Lower leg skin (tissue), 3 donors: ENCODE results near the gene NES.

Experiments
- POLR2A ChIP-seq, 2 donors: fragments of 450-650 bp; IDR thresholded peaks; one replicate each; pipeline ENCODE4 v1.6.1; 2016 to 2017; ENCODE audit warnings: antibody characterized with exemption in 2 of 2, mild to moderate bottlenecking in 1 of 2, moderate library complexity in 1 of 2
- TF ChIP-seq, protein P1 (sequence below), 3 donors: fragments of 450-650 bp; IDR thresholded peaks; one replicate each; pipeline ENCODE4 v1.5.1; 2016; ENCODE audit warnings: antibody characterized with exemption in 3 of 3, mild to moderate bottlenecking in 3 of 3, moderate library complexity in 2 of 3

GRCh38 chr1:156667968-156668709, 9.1 kb downstream of the NES start:
- TF ChIP-seq POLR2A (IDR thresholded peaks at IDR 0.05) = no peak
- TF ChIP-seq, protein P1, sequence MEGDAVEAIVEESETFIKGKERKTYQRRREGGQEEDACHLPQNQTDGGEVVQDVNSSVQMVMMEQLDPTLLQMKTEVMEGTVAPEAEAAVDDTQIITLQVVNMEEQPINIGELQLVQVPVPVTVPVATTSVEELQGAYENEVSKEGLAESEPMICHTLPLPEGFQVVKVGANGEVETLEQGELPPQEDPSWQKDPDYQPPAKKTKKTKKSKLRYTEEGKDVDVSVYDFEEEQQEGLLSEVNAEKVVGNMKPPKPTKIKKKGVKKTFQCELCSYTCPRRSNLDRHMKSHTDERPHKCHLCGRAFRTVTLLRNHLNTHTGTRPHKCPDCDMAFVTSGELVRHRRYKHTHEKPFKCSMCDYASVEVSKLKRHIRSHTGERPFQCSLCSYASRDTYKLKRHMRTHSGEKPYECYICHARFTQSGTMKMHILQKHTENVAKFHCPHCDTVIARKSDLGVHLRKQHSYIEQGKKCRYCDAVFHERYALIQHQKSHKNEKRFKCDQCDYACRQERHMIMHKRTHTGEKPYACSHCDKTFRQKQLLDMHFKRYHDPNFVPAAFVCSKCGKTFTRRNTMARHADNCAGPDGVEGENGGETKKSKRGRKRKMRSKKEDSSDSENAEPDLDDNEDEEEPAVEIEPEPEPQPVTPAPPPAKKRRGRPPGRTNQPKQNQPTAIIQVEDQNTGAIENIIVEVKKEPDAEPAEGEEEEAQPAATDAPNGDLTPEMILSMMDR (IDR thresholded peaks at IDR 0.05) = no peak
